Keratinocyte (primary cell): ENCODE results near the gene SH3PXD2A.

ENCODE experiments used
- EZH2 ChIP-seq: IDR thresholded peaks from one replicate; pipeline ENCODE4 v1.6.1; 2012; ENCODE audit warnings: inconsistent platforms, mild to moderate bottlenecking, low read length, moderate library complexity
- TF ChIP-seq, protein P1 (sequence below), 3 experiments: IDR thresholded peaks in 1 of 3; conservative IDR thresholded peaks in 1 of 3; optimal IDR thresholded peaks in 1 of 3; 2 replicates in 2 of 3; 3 replicates in 1 of 3; pipeline versions ENCODE3 to v1.5.1; 2011; ENCODE audit warnings: low read length in 3 of 3, mild to moderate bottlenecking in 3 of 3, moderate library complexity in 2 of 3, control low read depth in 1 of 3, inconsistent platforms in 1 of 3; ENCODE audit not compliant: insufficient read depth in 2 of 3; ENCODE audit errors: extremely low read depth in 1 of 3

GRCh38 chr10:103638948-103639347 lies 216.4 kb downstream of the SH3PXD2A start:
- TF ChIP-seq, protein P1, sequence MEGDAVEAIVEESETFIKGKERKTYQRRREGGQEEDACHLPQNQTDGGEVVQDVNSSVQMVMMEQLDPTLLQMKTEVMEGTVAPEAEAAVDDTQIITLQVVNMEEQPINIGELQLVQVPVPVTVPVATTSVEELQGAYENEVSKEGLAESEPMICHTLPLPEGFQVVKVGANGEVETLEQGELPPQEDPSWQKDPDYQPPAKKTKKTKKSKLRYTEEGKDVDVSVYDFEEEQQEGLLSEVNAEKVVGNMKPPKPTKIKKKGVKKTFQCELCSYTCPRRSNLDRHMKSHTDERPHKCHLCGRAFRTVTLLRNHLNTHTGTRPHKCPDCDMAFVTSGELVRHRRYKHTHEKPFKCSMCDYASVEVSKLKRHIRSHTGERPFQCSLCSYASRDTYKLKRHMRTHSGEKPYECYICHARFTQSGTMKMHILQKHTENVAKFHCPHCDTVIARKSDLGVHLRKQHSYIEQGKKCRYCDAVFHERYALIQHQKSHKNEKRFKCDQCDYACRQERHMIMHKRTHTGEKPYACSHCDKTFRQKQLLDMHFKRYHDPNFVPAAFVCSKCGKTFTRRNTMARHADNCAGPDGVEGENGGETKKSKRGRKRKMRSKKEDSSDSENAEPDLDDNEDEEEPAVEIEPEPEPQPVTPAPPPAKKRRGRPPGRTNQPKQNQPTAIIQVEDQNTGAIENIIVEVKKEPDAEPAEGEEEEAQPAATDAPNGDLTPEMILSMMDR (optimal IDR thresholded peaks at IDR 0.05 in 1 of 3, IDR thresholded peaks at IDR 0.05 in 1 of 3, conservative IDR thresholded peaks at IDR 0.05 in 1 of 3; ENCODE audit: extremely low read depth in 1 of 3, insufficient read depth in 2 of 3, low read length in 3 of 3), result no peak
- no peak for TF ChIP-seq EZH2
